Liver (tissue), 3 donors: ENCODE measurements around the gene ZNF622.

Experiments used
- EGR1 ChIP-seq, 2 donors: IDR thresholded peaks; 2 replicates each; pipeline ENCODE4 v1.6.1; 2016 to 2018; ENCODE audit warnings: antibody characterized with exemption in 2 of 2, low read depth in 2 of 2
- HNF4A ChIP-seq, 2 donors: conservative IDR thresholded peaks; 2 replicates each; pipeline ENCODE4 v1.6.1; 2016; ENCODE audit warnings: antibody characterized with exemption in 2 of 2, mild to moderate bottlenecking in 2 of 2
- RAD21 ChIP-seq, 2 donors: IDR thresholded peaks; 2 replicates each; pipeline ENCODE4 v1.6.1; 2016; ENCODE audit warnings: antibody characterized with exemption in 2 of 2, mild to moderate bottlenecking in 2 of 2
- SP1 ChIP-seq: IDR thresholded peaks from 2 replicates; pipeline ENCODE4 v1.6.1; 2018; ENCODE audit warnings: antibody characterized with exemption, mild to moderate bottlenecking
- TAF1 ChIP-seq: conservative IDR thresholded peaks from 2 replicates; pipeline ENCODE4 v1.6.1; 2016; ENCODE audit warnings: antibody characterized with exemption, mild to moderate bottlenecking
- YY1 ChIP-seq: IDR thresholded peaks from 2 replicates; pipeline ENCODE4 v1.6.1; 2016; ENCODE audit warnings: antibody characterized with exemption, mild to moderate bottlenecking
- TF ChIP-seq, protein P1 (sequence below): fragments of 150-350 bp; IDR thresholded peaks from 2 replicates; pipeline ENCODE4 v1.5.1; 2017; ENCODE audit warnings: improper control_type of control experiment, low read depth, low read length; ENCODE audit not compliant: missing input control
- TF ChIP-seq, protein P2 (sequence below): IDR thresholded peaks from 2 replicates; pipeline ENCODE4 v1.6.1; 2016; ENCODE audit warnings: antibody characterized with exemption, mild to moderate bottlenecking
- TF ChIP-seq, protein P3 (sequence below): IDR thresholded peaks from 2 replicates; pipeline ENCODE4 v1.6.1; 2016; ENCODE audit warnings: antibody characterized with exemption
- donor health status: healthy.
- donor health status: healthy.

DNA sequence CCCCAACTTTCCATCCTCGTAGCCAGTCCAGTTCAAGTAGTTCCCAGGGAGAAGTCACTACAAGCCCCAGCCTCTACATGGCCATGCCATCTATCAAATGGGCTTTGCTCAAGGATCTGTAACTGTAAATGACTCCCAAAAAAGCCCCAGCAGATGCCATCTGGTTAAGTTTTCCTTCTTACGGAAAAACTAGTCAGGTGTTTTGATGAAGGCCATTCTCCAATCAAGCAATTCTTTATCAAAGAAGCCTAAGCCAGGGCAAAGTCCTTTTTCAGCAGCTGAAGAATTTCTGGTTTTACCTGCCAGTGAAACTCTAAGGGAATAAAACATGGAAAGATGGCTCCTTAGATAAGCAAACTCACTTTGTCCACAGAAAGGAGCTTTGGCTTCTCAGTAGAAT is 21.9 kb upstream of the ZNF622 start:
- TF ChIP-seq, protein P1, sequence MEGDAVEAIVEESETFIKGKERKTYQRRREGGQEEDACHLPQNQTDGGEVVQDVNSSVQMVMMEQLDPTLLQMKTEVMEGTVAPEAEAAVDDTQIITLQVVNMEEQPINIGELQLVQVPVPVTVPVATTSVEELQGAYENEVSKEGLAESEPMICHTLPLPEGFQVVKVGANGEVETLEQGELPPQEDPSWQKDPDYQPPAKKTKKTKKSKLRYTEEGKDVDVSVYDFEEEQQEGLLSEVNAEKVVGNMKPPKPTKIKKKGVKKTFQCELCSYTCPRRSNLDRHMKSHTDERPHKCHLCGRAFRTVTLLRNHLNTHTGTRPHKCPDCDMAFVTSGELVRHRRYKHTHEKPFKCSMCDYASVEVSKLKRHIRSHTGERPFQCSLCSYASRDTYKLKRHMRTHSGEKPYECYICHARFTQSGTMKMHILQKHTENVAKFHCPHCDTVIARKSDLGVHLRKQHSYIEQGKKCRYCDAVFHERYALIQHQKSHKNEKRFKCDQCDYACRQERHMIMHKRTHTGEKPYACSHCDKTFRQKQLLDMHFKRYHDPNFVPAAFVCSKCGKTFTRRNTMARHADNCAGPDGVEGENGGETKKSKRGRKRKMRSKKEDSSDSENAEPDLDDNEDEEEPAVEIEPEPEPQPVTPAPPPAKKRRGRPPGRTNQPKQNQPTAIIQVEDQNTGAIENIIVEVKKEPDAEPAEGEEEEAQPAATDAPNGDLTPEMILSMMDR = no peak
- no peak for TF ChIP-seq SP1
- TF ChIP-seq YY1 = no peak
- TF ChIP-seq, protein P2, sequence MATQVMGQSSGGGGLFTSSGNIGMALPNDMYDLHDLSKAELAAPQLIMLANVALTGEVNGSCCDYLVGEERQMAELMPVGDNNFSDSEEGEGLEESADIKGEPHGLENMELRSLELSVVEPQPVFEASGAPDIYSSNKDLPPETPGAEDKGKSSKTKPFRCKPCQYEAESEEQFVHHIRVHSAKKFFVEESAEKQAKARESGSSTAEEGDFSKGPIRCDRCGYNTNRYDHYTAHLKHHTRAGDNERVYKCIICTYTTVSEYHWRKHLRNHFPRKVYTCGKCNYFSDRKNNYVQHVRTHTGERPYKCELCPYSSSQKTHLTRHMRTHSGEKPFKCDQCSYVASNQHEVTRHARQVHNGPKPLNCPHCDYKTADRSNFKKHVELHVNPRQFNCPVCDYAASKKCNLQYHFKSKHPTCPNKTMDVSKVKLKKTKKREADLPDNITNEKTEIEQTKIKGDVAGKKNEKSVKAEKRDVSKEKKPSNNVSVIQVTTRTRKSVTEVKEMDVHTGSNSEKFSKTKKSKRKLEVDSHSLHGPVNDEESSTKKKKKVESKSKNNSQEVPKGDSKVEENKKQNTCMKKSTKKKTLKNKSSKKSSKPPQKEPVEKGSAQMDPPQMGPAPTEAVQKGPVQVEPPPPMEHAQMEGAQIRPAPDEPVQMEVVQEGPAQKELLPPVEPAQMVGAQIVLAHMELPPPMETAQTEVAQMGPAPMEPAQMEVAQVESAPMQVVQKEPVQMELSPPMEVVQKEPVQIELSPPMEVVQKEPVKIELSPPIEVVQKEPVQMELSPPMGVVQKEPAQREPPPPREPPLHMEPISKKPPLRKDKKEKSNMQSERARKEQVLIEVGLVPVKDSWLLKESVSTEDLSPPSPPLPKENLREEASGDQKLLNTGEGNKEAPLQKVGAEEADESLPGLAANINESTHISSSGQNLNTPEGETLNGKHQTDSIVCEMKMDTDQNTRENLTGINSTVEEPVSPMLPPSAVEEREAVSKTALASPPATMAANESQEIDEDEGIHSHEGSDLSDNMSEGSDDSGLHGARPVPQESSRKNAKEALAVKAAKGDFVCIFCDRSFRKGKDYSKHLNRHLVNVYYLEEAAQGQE = no peak
- peak in 1 of 2 donors; percentile 46 for TF ChIP-seq HNF4A (conservative IDR thresholded peaks at IDR 0.05)
- TF ChIP-seq EGR1 (IDR thresholded peaks at IDR 0.05; ENCODE audit: low read depth in 2 of 2) = no peak
- TF ChIP-seq TAF1 = no peak
- TF ChIP-seq, protein P3, sequence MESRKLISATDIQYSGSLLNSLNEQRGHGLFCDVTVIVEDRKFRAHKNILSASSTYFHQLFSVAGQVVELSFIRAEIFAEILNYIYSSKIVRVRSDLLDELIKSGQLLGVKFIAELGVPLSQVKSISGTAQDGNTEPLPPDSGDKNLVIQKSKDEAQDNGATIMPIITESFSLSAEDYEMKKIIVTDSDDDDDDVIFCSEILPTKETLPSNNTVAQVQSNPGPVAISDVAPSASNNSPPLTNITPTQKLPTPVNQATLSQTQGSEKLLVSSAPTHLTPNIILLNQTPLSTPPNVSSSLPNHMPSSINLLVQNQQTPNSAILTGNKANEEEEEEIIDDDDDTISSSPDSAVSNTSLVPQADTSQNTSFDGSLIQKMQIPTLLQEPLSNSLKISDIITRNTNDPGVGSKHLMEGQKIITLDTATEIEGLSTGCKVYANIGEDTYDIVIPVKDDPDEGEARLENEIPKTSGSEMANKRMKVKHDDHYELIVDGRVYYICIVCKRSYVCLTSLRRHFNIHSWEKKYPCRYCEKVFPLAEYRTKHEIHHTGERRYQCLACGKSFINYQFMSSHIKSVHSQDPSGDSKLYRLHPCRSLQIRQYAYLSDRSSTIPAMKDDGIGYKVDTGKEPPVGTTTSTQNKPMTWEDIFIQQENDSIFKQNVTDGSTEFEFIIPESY = no peak
- TF ChIP-seq RAD21 (IDR thresholded peaks at IDR 0.05) = no peak
